Measurements from ENCODE around the gene OLIG3. TPM values are rescaled to one million over a fixed set of nuclear protein-coding genes. Genes with fewer than 3 reads are reported as not detected.

Gene OLIG3
- total and polyA plus RNA-seq, 5 donors: not detected

DNA sequence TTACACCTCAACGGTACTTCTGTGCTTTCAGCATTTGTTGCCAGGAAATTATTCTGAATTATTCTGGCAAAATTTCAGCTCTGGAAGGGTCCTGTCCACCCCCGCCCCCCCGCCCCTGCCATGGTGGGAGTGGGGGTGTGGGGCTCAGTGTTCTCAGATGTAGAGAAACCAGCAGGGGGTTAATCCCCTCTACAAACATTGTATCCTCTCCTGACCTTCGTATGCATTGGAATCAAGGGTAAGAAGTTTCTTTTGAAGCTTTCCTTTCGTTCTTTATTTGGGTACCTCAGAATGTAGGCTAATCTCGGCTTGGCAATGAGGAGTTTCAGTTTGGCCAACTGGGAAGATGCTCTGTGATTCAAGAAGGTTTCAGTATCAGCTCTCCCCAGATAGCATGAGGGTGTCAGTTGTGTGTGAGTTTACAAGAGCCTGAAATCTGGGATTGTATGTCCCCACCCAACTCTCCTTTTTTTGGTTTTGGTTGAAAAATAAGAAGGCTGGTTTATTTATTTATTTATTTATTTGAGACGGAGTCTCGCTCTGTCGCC is 25.5 kb upstream of the OLIG3 start:
- no peak overlapping the region for H3K4me3 ChIP-seq (ENCODE audit: low read length)
- no peak for ATAC-seq
- no peaks in the 10 kb centered on the region for H3K9me3 ChIP-seq (ENCODE audit: control insufficient read depth, low read length)
- no peak overlapping the region for H3K27ac ChIP-seq (ENCODE audit: low read length)
- intact Hi-C loops (cut with DNase I): no loop called here
- H3K27me3 ChIP-seq (ENCODE audit: control insufficient read depth, insufficient read depth): peaks cover 9% of the 10 kb centered on the region
- no peak for DNase-seq
- no peaks in the 10 kb centered on the region for H3K4me1 ChIP-seq (ENCODE audit: control insufficient read depth, insufficient read depth, low read length)
- WGBS: 34% methylated on average over 9 of the region's 9 CpGs

DNA sequence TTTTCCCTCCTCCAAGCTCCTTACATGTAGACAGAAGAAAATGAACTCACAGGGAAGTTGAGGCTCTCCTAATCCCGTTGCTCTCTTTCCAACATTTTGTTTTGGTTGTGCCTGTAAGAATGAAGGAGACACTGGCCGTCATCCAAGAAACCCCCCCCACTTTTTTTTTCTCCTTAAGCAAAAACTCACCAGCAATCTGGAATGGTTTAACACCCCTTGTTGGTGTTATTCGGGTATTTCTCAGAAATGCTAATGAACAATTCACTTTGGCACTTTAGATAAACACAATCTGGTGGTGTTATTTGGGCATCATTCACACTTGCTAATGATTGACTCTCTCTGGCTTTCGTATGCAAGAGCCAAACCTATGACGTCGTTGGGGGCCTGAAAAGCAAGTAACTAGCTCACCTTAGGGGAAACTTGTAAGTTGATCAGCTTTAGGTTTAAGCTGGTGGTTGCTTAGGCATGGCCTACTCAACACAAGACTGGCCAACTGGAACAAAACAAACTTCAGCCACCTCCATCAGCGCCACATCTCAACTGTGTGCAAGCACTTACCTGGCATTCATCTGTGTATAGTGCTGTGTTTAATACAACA is 24.3 kb upstream of the OLIG3 start:
- Histone ChIP-seq H3K27me3 (ENCODE audit: control insufficient read depth, insufficient read depth) (peaks cover 9% of the 10 kb centered on the region), H3K4me1 (ENCODE audit: control insufficient read depth, insufficient read depth, low read length) (no peaks in the 10 kb centered on the region), H3K27ac (ENCODE audit: low read length) (no peak overlapping the region), H3K9me3 (ENCODE audit: control insufficient read depth, low read length) (no peaks in the 10 kb centered on the region), H3K4me3 (ENCODE audit: low read length) (no peak overlapping the region)
- intact Hi-C loops (cut with DNase I): no loop called here
- DNase-seq (no peak), ATAC-seq (no peak)
- whole genome bisulfite sequencing: 18% methylated on average over 7 of the region's 7 CpGs

DNA sequence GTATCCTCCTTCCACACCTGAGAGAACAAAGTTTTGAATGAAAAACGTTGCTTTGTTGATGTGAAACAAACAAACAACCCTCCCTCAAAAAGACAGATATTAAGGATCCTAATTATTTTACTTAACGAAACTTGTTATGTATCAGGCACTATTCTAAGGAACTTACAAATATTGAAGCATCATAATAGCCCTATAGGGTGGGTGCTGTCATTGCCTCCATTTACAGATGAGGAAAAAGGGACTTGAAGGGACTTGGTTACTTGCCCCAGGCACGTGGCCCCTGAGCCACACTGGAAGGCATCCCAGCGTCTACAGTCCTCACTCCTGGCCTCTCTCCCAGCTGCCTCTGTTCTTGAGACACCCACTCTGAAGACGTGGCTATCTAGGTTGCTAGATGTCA is 20.2 kb upstream of the OLIG3 start:
- no peak overlapping the region for H3K27ac ChIP-seq (ENCODE audit: low read length)
- no peak for DNase-seq
- H3K27me3 ChIP-seq (ENCODE audit: control insufficient read depth, insufficient read depth): peaks cover 4% of the 10 kb centered on the region
- ATAC-seq: no peak
- H3K4me1 ChIP-seq (ENCODE audit: control insufficient read depth, insufficient read depth, low read length): no peaks in the 10 kb centered on the region
- 34% methylated on average over 5 of the region's 5 CpGs for WGBS
- intact Hi-C loops (cut with DNase I): no loop called here
- H3K4me3 ChIP-seq (ENCODE audit: low read length): no peak overlapping the region
- no peaks in the 10 kb centered on the region for H3K9me3 ChIP-seq (ENCODE audit: control insufficient read depth, low read length)

DNA sequence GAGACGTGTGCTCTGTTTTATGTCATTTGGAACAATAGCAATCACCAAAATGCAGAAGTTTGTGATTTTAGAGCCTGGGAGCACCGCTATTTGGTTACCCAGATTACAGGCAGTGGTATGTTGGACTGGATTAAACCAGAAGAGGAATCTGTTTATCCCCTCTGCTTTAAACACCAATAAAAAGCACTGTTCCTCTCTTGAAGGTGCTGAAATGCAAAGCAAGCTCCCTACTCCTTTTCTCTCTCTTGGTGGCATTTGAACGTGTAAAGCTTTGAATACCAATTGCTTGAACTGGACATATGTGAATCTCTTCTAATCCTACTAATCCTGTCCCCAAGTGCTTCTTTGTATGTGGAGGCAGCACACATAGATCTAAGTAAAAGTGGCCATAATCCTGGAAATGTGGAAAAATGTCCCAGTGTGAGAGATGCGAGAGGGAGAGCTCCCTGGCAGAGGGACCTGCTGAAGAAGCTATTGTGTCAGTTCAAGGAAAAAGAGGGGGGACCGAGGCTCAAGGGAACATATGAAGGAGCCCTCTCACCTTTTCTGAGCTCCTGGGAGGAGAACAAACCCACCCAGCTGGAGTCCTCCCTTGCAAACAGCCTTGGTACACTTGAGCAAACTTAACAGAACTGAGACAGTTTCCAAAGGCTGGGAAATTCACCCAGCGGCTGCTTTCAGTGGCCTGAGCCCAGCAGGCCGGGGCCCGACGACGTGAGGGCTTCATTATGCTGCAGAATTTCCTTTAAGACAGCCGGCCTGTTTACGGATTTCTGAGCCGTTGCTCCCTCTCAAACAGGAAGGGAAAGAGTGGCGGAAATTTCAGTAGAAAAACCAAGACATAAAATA is 18.8 kb upstream of the OLIG3 start:
- Histone ChIP-seq H3K4me1 (ENCODE audit: control insufficient read depth, insufficient read depth, low read length) (no peaks in the 10 kb centered on the region), H3K27ac (ENCODE audit: low read length) (no peak overlapping the region), H3K9me3 (ENCODE audit: control insufficient read depth, low read length) (no peaks in the 10 kb centered on the region), H3K4me3 (ENCODE audit: low read length) (no peak overlapping the region), H3K27me3 (ENCODE audit: control insufficient read depth, insufficient read depth) (peaks cover 2% of the 10 kb centered on the region)
- 17% methylated on average over 14 of the region's 14 CpGs for WGBS
- DNase-seq: no peak
- no peak for ATAC-seq
- intact Hi-C loops (cut with DNase I): no loop called here

DNA sequence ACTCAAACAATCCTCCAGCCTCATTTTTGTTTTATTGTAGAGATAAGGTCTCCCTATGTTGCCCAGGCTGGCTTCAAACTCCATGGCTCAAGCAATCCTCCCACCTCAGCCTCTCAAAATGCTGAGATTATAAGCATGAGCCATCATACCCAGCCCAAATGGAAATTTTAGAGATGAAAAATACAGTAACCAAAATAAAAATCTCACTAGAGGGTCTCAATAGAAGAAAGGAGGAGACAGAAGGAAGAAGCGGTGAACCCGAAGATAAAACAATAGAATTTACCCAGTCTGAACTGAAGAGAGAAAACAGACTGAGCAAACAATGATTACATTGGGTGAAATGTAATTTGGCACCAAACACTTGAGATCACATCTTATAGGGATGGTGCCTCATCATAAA is 16.7 kb upstream of the OLIG3 start:
- H3K27me3 ChIP-seq (ENCODE audit: control insufficient read depth, insufficient read depth): peaks cover 7% of the 10 kb centered on the region
- no peaks in the 10 kb centered on the region for H3K9me3 ChIP-seq (ENCODE audit: control insufficient read depth, low read length)
- H3K4me1 ChIP-seq (ENCODE audit: control insufficient read depth, insufficient read depth, low read length): no peaks in the 10 kb centered on the region
- ATAC-seq (no peak), DNase-seq (no peak)
- H3K27ac ChIP-seq (ENCODE audit: low read length): no peak overlapping the region
- no peak overlapping the region for H3K4me3 ChIP-seq (ENCODE audit: low read length)
- intact Hi-C loops (cut with DNase I): no loop called here
- 95% methylated on average over 2 of the region's 2 CpGs for WGBS

DNA sequence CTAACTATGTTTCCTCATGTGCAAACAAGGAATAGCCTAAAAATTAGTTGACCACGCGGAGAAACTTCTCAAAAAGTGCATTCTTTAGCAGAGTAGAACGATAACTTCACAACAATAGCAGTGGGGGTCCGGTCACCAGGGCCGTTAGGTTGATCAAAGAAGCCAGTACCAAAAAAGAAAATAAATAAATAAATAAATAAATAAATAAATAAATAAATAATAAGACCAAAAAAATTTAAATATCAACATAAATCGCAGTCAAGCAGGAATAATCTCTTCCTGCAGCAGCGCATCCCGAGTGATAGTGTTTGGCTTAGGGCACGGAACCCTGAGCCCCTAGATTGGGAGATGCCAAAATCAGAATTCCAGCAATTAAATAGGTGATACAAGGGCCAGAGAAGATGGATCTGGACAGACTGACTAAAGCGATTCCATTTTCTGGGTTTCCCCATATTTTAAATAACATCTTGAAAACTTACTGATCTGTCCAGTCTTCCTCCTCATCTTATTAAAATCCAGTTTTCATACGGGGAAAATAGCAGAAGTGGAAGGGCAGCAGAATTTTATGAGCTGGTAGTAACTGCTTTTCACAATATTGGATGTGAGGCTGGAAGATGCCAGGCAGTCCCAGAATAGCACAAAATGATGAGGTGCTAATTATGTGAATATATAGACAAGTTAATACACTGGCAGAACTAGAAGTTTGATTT is 4.4 kb upstream of the OLIG3 start:
- no peak for DNase-seq
- Histone ChIP-seq H3K27ac (ENCODE audit: low read length) (no peak overlapping the region), H3K4me1 (ENCODE audit: control insufficient read depth, insufficient read depth, low read length) (peaks cover 2% of the 10 kb centered on the region), H3K27me3 (ENCODE audit: control insufficient read depth, insufficient read depth) (peaks cover 3% of the 10 kb centered on the region), H3K9me3 (ENCODE audit: control insufficient read depth, low read length) (no peaks in the 10 kb centered on the region), H3K4me3 (ENCODE audit: low read length) (no peak overlapping the region)
- WGBS: 15% methylated on average over 11 of the region's 11 CpGs
- intact Hi-C loops (cut with DNase I): no loop called here
- no peak for ATAC-seq

DNA sequence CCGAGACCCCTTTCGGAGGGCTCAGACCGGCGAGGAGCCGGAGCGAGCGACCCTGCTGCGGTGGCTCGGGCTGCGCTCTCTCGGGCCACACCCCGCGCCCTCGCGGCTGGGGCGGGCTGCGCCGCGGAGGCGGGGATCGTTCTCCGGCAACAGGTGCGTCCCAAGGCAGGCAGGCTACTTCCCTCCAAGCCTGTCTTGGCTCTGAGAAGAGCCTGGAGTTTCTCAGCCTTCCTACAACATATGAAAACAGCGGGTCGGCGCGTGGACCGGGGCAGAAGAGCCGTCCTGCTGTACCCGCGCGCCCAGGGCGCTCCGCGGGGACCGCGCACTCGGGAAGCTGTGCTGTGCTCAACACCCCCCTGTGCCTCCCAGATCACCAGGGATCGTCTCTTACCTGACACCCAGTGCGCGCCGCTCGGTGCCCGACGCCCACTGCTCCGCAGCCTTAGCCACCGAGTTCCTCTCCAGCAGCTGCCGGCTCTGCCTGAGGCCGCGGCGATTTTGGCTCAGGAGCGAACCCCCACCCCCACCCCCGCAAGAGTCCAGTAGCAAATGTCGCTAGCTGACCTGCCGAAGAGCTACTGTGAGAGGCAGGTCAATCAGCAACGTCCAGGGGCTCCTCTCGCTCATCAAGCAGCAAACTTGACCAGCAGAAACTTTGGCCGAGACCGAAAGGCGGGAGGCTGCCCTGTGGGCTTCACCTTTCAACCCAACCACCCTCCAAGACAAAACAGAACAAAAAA is 3.7 kb upstream of the OLIG3 start:
- peak overlapping the region; percentile 14 for H3K4me3 ChIP-seq (ENCODE audit: low read length)
- intact Hi-C loops (cut with DNase I): no loop called here
- DNase-seq (peak in 1 of 3 donors; percentile 37), ATAC-seq (peak in 1 of 2 donors; percentile 29)
- 2% methylated on average over 60 of the region's 60 CpGs for WGBS
- peaks cover 3% of the 10 kb centered on the region for H3K27me3 ChIP-seq (ENCODE audit: control insufficient read depth, insufficient read depth)
- no peaks in the 10 kb centered on the region for H3K9me3 ChIP-seq (ENCODE audit: control insufficient read depth, low read length)
- no peak overlapping the region for H3K27ac ChIP-seq (ENCODE audit: low read length)
- peaks cover 2% of the 10 kb centered on the region for H3K4me1 ChIP-seq (ENCODE audit: control insufficient read depth, insufficient read depth, low read length)

DNA sequence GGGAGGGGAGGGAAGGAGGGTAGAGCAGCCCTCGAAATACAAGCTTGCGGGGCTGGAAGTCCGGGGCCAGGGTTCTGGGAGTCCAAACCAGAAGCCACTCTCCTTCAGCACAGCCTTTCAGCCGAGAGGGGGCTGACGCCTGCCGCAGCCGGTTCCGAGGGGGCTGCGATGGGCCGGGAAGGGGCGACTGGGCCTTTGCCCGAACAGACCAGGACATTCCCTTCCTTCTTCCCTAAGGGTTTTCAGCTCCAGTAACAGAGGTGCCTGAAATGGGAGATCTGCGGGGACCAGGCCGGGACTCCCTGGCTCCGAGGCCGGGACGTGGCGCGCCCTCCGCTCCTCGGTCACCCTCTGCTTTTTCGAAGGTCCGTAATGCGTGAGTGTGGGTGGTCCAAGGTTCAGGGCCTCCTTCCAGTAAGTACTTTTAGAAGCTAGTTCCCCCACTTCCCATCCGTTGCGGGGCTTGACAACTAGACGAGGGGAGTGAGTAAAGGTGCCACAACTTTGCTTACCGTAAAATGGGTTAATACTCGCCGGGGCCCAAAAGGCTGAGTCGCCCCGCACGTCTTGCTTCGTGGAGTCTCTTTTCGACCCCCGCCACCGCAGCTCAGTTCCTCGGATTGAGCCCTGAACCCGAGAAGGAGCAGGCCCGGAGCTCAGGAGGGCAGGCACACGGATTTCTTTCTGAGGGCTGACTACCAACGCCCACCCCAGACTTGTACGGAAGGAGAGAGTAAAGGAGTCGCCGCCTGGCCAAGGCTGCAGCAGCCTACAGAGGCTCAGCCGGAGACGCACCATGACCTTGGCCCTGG is 2.9 kb upstream of the OLIG3 start:
- intact Hi-C loops (cut with DNase I): no loop called here
- H3K4me1 ChIP-seq (ENCODE audit: control insufficient read depth, insufficient read depth, low read length): peaks cover 2% of the 10 kb centered on the region
- peak in 1 of 2 donors; percentile 32 for ATAC-seq
- H3K4me3 ChIP-seq (ENCODE audit: low read length): peak overlapping the region; percentile 14
- DNase-seq: no peak
- no peak overlapping the region for H3K27ac ChIP-seq (ENCODE audit: low read length)
- no peaks in the 10 kb centered on the region for H3K9me3 ChIP-seq (ENCODE audit: control insufficient read depth, low read length)
- WGBS: 7% methylated on average over 47 of the region's 47 CpGs
- peaks cover 3% of the 10 kb centered on the region for H3K27me3 ChIP-seq (ENCODE audit: control insufficient read depth, insufficient read depth)

DNA sequence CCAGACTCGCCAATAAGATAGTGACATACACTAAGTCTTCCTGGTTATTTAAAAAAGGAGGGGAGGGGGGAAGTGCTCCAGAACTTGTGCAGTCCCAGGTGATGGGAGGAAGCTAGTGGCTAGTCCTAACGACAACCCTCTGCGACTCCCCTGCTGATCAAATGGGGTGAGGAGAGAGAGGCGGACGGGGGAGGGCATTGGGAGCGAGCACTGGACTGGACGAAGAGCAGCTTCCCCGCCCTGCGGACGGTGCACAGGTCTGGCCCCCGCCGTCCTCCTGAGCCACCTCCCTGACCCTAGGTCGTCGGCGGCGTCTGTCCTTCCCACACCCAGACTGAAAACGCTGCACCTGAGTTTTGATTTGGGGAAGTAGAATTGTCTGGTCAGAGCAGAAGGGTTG is 2.2 kb upstream of the OLIG3 start:
- intact Hi-C loops (cut with DNase I): no loop called here
- DNase-seq (no peak), ATAC-seq (no peak)
- 5% methylated on average over 17 of the region's 17 CpGs for WGBS
- H3K4me1 ChIP-seq (ENCODE audit: control insufficient read depth, insufficient read depth, low read length): peaks cover 2% of the 10 kb centered on the region
- no peak overlapping the region for H3K27ac ChIP-seq (ENCODE audit: low read length)
- peaks cover 3% of the 10 kb centered on the region for H3K27me3 ChIP-seq (ENCODE audit: control insufficient read depth, insufficient read depth)
- H3K4me3 ChIP-seq (ENCODE audit: low read length): no peak overlapping the region
- no peaks in the 10 kb centered on the region for H3K9me3 ChIP-seq (ENCODE audit: control insufficient read depth, low read length)

DNA sequence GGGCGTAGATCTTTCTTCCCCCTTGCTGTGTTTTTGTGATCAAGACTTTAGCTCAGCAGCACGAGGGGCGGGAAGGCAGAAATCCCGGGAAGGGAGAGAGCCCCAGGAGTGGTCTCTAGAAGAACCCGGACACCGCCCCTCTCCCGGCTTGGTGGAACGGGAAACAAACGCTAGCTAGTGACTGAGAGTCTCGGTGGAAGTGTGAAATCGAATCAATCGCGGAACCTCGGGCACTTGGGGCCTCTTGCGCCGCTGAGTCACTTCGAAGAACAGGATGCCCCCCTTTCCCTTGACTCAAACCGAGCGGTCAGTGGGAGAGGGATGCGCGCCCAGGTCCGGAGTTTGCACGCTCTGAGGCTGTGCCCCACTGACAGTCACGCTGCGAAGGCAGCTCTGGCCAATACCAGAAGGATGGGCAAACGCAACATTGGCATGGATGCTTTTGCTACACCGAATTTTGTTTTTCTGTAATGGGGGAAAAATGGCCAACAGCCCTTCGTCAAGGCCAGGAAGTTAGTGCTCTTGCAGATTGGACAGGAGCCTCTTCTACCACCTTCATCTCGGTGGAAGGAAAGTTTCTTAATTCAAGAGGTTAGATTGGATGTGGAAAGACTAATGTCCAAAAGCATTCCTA is 1.6 kb upstream of the OLIG3 start:
- H3K27ac ChIP-seq (ENCODE audit: low read length): no peak overlapping the region
- H3K9me3 ChIP-seq (ENCODE audit: control insufficient read depth, low read length): no peaks in the 10 kb centered on the region
- H3K4me1 ChIP-seq (ENCODE audit: control insufficient read depth, insufficient read depth, low read length): peaks cover 2% of the 10 kb centered on the region
- no peaks in the 10 kb centered on the region for H3K27me3 ChIP-seq (ENCODE audit: control insufficient read depth, insufficient read depth)
- intact Hi-C loops (cut with DNase I): no loop called here
- H3K4me3 ChIP-seq (ENCODE audit: low read length): no peak overlapping the region
- ATAC-seq: no peak
- DNase-seq: peak in 1 of 3 donors; percentile 37
- WGBS: 6% methylated on average over 29 of the region's 29 CpGs
